Natural killer cell (primary cell): ENCODE data around the gene USP6NL. TPM values are rescaled to one million over a fixed set of nuclear protein-coding genes. Genes with fewer than 3 reads are reported as not detected.

Experiments
- ATAC-seq, 3 donors: fragments of 150-1000 bp in 2 of 3; fragments of 200-7000 bp in 1 of 3; cut with Tn5 transposase; 1 replicate in 1 of 3; 2 replicates in 2 of 3; pipeline ENCODE4 v1.10.0; 2021; ENCODE audit warnings: mild to moderate bottlenecking in 2 of 3, moderate library complexity in 2 of 3
- DNase-seq, 2 donors: peaks; one replicate each; pipeline versions ENCODE4 v3.0.0 to v3.0.0-alpha.2; 2013 to 2021; ENCODE audit warnings: mixed read lengths in 1 of 2
- H3K27ac ChIP-seq: one replicate; pipeline ENCODE4 v1.5.1; 2013; ENCODE audit warnings: mild to moderate bottlenecking, low read length
- H3K27me3 ChIP-seq: one replicate; pipeline ENCODE4 v1.6.1; 2013; ENCODE audit warnings: low read length; ENCODE audit not compliant: control insufficient read depth, insufficient read depth
- H3K36me3 ChIP-seq: one replicate; pipeline ENCODE4 v1.6.1; 2013; ENCODE audit warnings: low read length; ENCODE audit not compliant: control insufficient read depth, insufficient read depth
- H3K4me1 ChIP-seq: one replicate; pipeline ENCODE4 v1.6.1; 2013; ENCODE audit warnings: low read length; ENCODE audit not compliant: control insufficient read depth, insufficient read depth
- H3K4me3 ChIP-seq: one replicate; pipeline ENCODE4 v1.5.1; 2013; ENCODE audit warnings: low read length
- H3K9me3 ChIP-seq: one replicate; pipeline ENCODE4 v1.6.1; 2013; ENCODE audit warnings: low read length; ENCODE audit not compliant: control insufficient read depth, insufficient read depth
- H3K27ac Mint-ChIP-seq, 2 donors: one replicate each; pipeline ENCODE4 v1.8.0; 2022; ENCODE audit warnings: mild to moderate bottlenecking in 2 of 2, mixed read lengths in 2 of 2, moderate library complexity in 1 of 2
- H3K27me3 Mint-ChIP-seq, 2 donors: one replicate each; pipeline ENCODE4 v1.8.0; 2022; ENCODE audit warnings: low read depth in 2 of 2, mixed read lengths in 2 of 2
- H3K36me3 Mint-ChIP-seq: one replicate; pipeline ENCODE4 v1.8.0; 2022; ENCODE audit warnings: mixed read lengths
- H3K4me1 Mint-ChIP-seq, 2 donors: one replicate each; pipeline ENCODE4 v1.8.0; 2022; ENCODE audit warnings: mixed read lengths in 2 of 2
- H3K4me3 Mint-ChIP-seq: one replicate; pipeline ENCODE4 v1.8.0; 2022; ENCODE audit warnings: mild to moderate bottlenecking, moderate library complexity, mixed read lengths
- H3K9me3 Mint-ChIP-seq, 2 donors: one replicate each; pipeline ENCODE4 v1.8.0; 2022; ENCODE audit warnings: mixed read lengths in 2 of 2
- CTCF ChIP-seq: fragments of 200-600 bp; IDR thresholded peaks from one replicate; pipeline ENCODE4 v1.8.0; 2022; ENCODE audit warnings: antibody characterized with exemption
- WGBS: methylation state at CpG from one replicate; pipeline ENCODE4 v1.1.7; 2013; ENCODE audit warnings: missing lambda C conversion rate; ENCODE audit not compliant: insufficient coverage; 5-methylcytosine and 5-hydroxymethylcytosine counted together
- intact Hi-C: fragments of 100-400 bp; cut with micrococcal nuclease; formaldehyde crosslinking; loops from one replicate; pipeline ENCODE4 v1.14.2; 2022
- total RNA-seq, 4 donors: library from RNA; stranded (reverse); fragments of 120-200 nt in 1 of 4; gene quantifications; one replicate each; pipeline versions ENCODE4 v1.2.3 to v1.2.4, GENCODE V29; 2013 to 2022

USP6NL gene
- total RNA-seq, 3 donors from 2014 or later (not counting 1 experiment from before 2014, with no cell fraction given) = 2.3 to 3.7 (median 2.5) TPM

GRCh38 chr10:11548065-11548767 lies 63.2 kb downstream of the USP6NL start:
- no peak for DNase-seq
- H3K9me3 Mint-ChIP-seq = no peaks in the 10 kb centered on the region
- H3K36me3 Mint-ChIP-seq = no peaks in the 10 kb centered on the region
- no peak for ATAC-seq
- Histone ChIP-seq H3K36me3 (no peaks in the 10 kb centered on the region), H3K4me1 (no peaks in the 10 kb centered on the region), H3K9me3 (no peaks in the 10 kb centered on the region), H3K4me3 (no peak overlapping the region), H3K27ac (no peak overlapping the region), H3K27me3 (no peaks in the 10 kb centered on the region)
- no peak overlapping the region for H3K27ac Mint-ChIP-seq
- H3K4me3 Mint-ChIP-seq = no peak overlapping the region
- 100% methylated on average over 1 of the region's 1 CpG for WGBS
- no peaks in the 10 kb centered on the region for H3K27me3 Mint-ChIP-seq
- TF ChIP-seq CTCF = no peak
- H3K4me1 Mint-ChIP-seq = no peaks in the 10 kb centered on the region
- intact Hi-C loops = no loop called here

GRCh38 chr10:11546581-11546980 lies 64.9 kb downstream of the USP6NL start:
- ATAC-seq (no peak), DNase-seq (no peak)
- intact Hi-C loops = no loop called here
- Mint-ChIP-seq H3K9me3 (no peaks in the 10 kb centered on the region), H3K27ac (no peak overlapping the region), H3K36me3 (no peaks in the 10 kb centered on the region), H3K4me1 (no peaks in the 10 kb centered on the region), H3K4me3 (no peak overlapping the region), H3K27me3 (no peaks in the 10 kb centered on the region)
- Histone ChIP-seq H3K27ac (no peak overlapping the region), H3K9me3 (no peaks in the 10 kb centered on the region), H3K27me3 (no peaks in the 10 kb centered on the region), H3K4me3 (no peak overlapping the region), H3K36me3 (no peaks in the 10 kb centered on the region), H3K4me1 (no peaks in the 10 kb centered on the region)
- no peak for TF ChIP-seq CTCF
- 90% methylated on average over 3 of the region's 4 CpGs for WGBS

DNA sequence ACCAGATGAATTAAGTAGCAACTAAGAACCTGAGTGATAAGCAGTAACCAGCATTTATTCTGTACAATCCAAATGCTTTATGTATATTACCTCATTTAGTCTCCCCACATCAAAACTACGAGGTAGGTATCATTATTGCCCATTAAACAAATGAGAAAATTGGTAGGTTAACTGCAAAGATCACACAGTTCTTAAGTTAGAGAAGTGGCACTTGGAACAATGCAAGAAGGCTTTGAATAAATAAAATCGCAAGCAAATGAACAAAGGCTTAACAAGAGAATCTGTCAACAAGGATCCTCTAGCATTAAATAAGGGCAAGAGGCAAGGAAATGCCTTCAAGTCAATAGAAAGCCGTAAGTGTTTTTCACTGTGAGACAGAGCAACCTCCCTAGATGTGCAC lies 70.2 kb downstream of the USP6NL start:
- Histone ChIP-seq H3K27me3 (no peaks in the 10 kb centered on the region), H3K4me1 (no peaks in the 10 kb centered on the region), H3K9me3 (no peaks in the 10 kb centered on the region), H3K36me3 (no peaks in the 10 kb centered on the region), H3K27ac (no peak overlapping the region), H3K4me3 (no peak overlapping the region)
- no peak for TF ChIP-seq CTCF
- Mint-ChIP-seq H3K27me3 (no peaks in the 10 kb centered on the region), H3K4me3 (no peak overlapping the region), H3K36me3 (no peaks in the 10 kb centered on the region), H3K27ac (no peak overlapping the region), H3K4me1 (no peaks in the 10 kb centered on the region), H3K9me3 (no peaks in the 10 kb centered on the region)
- ATAC-seq = no peak
- no peak for DNase-seq
- intact Hi-C loops = no loop called here
- WGBS = 93% methylated on average over 3 of the region's 3 CpGs
